GM12801 (cell line): ENCODE results near the gene KIF26A.

Source experiments
- TF ChIP-seq, protein P1 (sequence below): IDR thresholded peaks from one replicate; pipeline ENCODE4 v1.5.1; 2011; ENCODE audit warnings: control low read depth; ENCODE audit not compliant: insufficient read length; ENCODE audit errors: extremely low read depth

KIF26A gene

DNA sequence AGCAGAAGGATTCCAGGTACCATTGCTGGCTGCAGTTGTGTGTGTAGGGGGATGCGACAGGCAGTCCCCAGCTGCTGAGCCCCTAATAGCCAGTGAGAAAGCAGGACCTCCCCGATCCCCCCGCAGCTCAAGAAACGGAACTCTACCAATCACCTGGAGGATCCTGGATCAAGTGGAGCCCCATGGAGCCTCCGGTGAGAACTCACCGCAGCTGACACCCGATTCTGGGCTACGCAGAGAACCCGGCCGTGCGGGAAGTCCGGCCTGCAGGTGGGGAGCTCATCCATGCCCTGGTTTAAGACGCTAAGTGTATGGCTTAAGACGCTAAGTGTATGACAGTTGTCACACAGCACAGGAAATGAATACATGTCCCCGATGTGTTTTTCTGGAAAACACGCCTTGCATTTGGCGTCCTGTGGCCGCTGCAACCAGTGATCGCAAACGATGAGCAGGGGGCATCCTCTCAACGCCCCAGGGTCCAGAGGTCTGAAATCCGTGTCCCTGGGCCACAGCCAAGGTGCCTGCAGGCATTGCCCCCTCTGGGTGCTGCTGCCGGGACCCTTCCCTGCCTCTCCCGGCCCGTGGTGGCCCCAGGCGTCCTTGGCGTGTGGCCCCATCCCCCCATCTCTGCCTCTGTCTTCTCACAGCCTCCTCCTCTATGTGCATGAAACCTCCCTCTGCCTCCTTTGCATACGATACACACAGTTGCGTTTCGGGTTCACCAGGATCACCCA lies 75.1 kb downstream of the KIF26A start:
- TF ChIP-seq, protein P1, sequence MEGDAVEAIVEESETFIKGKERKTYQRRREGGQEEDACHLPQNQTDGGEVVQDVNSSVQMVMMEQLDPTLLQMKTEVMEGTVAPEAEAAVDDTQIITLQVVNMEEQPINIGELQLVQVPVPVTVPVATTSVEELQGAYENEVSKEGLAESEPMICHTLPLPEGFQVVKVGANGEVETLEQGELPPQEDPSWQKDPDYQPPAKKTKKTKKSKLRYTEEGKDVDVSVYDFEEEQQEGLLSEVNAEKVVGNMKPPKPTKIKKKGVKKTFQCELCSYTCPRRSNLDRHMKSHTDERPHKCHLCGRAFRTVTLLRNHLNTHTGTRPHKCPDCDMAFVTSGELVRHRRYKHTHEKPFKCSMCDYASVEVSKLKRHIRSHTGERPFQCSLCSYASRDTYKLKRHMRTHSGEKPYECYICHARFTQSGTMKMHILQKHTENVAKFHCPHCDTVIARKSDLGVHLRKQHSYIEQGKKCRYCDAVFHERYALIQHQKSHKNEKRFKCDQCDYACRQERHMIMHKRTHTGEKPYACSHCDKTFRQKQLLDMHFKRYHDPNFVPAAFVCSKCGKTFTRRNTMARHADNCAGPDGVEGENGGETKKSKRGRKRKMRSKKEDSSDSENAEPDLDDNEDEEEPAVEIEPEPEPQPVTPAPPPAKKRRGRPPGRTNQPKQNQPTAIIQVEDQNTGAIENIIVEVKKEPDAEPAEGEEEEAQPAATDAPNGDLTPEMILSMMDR = no peak

DNA sequence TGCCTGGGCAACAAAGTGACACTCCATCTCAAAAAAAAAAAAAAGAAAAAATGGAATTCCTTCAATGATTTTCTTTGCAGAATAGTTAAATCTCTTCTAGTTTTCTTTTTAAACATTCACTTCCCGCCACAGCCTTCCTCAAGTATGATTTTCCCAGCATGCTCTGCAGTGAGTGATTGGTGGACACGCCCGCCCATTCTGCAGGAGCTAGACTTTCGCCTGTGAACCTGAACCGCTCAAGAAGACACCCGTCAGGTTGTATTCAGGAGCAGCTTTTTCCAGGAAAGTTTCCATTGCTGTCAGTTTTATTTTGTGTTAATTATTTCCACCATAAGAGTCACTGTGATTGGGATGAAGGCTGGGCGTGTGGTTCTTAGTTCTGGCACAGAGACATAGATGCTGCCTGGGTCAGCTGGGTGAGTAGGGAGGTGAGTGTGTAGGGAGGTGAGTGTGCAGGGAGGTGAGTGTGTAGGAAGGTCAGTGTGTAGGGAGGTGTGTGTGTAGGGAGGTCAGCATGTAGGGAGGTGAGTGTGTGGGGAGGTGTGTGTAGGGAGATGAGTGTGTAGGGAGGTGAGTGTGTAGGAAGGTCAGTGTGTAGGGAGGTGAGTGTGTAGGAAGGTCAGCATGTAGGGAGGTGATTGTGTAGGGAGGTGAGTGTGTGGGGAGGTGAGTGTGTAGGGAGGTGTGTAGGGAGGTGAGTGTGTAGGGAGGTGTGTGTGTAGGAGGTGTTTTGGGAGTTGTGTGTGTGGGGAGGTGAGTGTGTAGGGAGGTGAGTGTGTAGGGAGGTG lies 76.2 kb downstream of the KIF26A start:
- TF ChIP-seq, protein P1 = no peak

DNA sequence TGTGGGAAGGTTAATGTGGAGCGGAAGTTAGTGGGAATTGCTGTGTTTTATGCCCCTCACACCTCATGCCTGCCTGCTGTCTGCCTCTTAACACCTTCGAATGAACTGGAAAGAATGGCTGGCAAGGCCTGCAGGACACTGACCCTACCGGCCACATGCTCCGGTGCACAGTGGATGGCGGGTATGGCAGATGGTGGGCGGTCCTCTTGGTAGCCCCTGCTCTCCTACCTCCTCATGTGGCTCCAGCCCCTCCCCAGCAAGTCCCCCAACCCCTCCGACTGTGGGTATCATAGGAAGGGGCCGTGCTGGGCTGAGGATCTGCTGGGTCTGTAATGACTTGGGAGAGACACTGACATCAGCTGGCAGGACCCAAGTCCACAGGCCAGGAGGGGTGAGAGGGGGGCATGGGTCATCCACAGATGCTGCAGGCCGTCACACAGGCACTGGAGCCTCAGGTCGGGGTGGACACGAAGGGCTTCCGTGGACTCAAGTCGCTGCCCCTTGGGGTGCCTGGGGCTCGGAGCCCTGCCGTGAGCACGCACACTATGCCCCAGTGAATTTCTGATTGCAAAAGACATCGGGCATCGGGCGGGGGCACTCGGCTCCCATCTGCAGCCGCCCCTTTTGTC lies 77.4 kb downstream of the KIF26A start:
- TF ChIP-seq, protein P1 = no peak

DNA sequence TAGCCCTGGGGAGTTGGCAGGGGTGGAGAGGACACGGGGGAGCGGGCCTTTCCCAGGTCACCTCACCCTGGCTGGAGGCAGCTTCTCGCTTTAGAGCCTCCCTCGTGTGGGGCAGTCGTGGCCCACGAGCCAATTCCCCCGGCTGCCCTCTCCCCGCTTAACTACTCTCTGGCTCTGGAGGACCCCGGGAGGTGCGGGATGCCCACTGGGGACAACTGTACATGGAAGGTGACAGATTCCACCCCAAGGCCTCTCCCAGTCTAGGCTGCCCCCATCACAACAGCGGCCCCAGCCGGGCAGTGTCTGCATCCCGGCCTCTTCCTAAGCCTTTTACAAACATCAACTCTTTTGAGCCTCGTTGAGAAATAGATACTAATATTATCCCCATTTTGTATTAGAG lies 78.1 kb downstream of the KIF26A start:
- TF ChIP-seq, protein P1 = no peak

DNA sequence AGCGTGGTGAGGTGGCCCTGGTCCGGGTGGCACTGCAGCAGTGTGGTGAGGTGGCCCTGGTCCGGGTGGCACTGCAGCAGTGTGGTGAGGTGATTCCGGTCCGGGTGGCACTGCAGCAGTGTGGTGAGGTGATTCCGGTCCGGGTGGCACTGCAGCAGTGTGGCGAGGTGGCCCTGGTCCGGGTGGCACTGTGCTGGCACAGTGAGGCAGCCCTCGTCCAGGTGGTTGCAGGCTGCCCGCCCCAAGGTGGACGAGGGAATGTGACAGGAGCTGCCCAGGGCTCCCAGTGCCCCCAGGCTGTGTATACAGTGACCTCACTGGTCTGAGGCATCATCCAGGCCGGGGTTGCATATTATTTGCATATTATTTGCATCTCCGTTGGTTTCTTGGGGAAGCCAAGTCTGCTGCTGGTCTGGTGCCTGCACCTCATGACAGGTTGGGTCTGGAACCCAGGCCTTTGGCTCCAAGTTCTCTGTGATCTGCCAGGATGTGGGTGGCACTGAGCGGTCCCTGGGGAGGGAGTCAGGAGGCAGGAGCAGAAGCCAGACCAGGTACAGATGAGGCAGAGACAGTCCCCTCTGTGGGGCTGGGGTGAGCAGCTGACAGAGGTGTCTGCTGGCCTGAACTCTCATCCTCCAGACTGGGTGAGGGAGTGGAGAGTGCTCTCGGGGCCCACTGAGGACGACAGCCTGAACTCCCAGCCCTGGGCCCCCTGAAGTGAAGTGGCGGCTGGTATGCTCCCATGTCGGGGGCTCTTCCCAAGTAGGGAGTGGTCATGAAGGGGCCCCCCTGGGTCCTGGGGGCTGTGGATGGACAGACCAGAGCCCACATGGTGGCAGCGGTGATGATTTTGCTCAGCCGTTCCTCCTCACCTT lies 79.3 kb downstream of the KIF26A start:
- TF ChIP-seq, protein P1 = no peak

DNA sequence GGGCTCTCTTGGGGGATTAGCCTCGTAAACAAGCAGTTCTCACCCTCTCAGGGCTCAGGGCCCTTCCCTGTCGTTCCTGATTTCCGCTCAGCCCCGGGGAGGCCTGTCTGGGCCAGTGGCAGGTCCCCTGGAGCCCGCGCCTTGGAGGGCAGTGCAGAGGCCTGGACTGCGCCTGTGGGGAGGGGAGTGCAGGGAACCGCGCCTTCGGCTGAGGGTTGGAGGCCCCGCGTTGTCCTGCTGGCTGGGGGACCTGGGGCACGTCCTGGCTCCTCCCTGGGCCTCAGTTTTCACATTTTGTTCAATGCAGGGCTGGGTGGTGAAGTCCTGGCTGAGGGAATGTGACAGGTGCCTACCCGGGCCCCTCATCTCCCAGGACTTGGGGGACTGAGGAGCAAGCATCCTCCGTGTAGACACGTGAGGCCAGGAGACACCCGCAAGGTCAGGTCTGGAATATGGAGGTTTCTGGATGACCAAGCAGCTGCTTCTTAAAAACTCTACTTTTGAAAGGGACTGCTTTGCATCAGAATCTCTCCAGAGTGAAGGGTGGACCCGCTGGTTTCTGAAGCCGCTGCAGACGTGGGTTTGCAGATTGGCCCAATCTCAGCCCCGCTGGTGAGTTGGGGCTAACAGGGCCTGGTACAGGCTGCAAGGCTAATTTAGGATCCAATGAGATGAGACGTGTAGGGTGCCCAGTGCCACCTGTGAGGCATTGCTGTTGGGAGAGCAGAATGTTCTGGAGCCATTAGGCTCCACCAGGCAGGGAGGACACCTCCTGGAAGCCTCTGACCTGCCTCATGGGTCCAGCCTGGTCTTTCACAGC lies 80.2 kb downstream of the KIF26A start:
- TF ChIP-seq, protein P1 = no peak
